A549 (cell line): Measurements from ENCODE around the gene CTIF. TPM values are rescaled to one million over a fixed set of nuclear protein-coding genes. Genes with fewer than 3 reads are reported as not detected.

Experiments used
- ATAC-seq, 2 experiments: fragments of 200-7000 bp in 1 of 2; fragments of >200 bp in 1 of 2; cut with Nextera tagmentation in 1 of 2; cut with Tn5 transposase in 1 of 2; 3 replicates each; pipeline versions ENCODE4 v1.8.0 to v1.9.1; 2018 to 2020; ENCODE audit warnings: mild to moderate bottlenecking in 1 of 2, moderate library complexity in 1 of 2
- CTCF ChIA-PET: fragments of 300-600 bp; sonication (Branson Sonifier 250); formaldehyde crosslinking; extraction: SDS; loops from one replicate; lab custom pipeline; 2021; ENCODE audit warnings: antibody characterized with exemption, inconsistent platforms; lab: Yijun Ruan, JAX
- POLR2A ChIA-PET: fragments of 350-600 bp; formaldehyde crosslinking; extraction: SDS; loops from one replicate; lab custom pipeline; 2021; ENCODE audit warnings: antibody characterized with exemption, inconsistent platforms; lab: Yijun Ruan, JAX
- DNase-seq, 2 experiments: peaks; one replicate each; pipeline versions ENCODE4 v3.0.0 to v3.0.0-alpha.2; 2011 to 2016; ENCODE audit warnings: low read depth in 1 of 2, low spot score in 1 of 2
- FAIRE-seq: peaks from 2 replicates; lab custom pipeline; 2011; peaks lifted over from hg19 to GRCh38; lab: Jason Lieb, UNC
- H3K27ac ChIP-seq, 2 experiments: fragments of >200 bp; sonication (Bioruptor Twin); formaldehyde crosslinking; 3 replicates each; pipeline ENCODE4 v1.5.1; 2016 to 2017
- H3K4me1 ChIP-seq: fragments of >200 bp; sonication (Bioruptor Twin); formaldehyde crosslinking; 3 replicates; pipeline ENCODE4 v1.6.1; 2016
- H3K4me2 ChIP-seq: fragments of >200 bp; sonication (Bioruptor Twin); formaldehyde crosslinking; 3 replicates; pipeline ENCODE4 v1.6.1; 2016
- H3K4me3 ChIP-seq: fragments of >200 bp; sonication (Bioruptor Twin); formaldehyde crosslinking; 3 replicates; pipeline ENCODE4 v1.5.1; 2016
- H3K9me3 ChIP-seq: fragments of >200 bp; sonication (Bioruptor Twin); formaldehyde crosslinking; 3 replicates; pipeline ENCODE4 v1.6.1; 2016
- BHLHE40 ChIP-seq: IDR thresholded peaks from 2 replicates; pipeline ENCODE4 v1.6.1; 2012; ENCODE audit warnings: low read depth, low read length, inconsistent platforms
- CBX2 ChIP-seq: fragments of 200-600 bp; sonication (generic); IDR thresholded peaks from 2 replicates; pipeline ENCODE4 v1.6.1; 2016; ENCODE audit warnings: low read depth, mild to moderate bottlenecking, borderline replicate concordance
- CEBPB ChIP-seq, 2 experiments: fragments of >200 bp in 1 of 2; sonication (Bioruptor Twin) in 1 of 2; formaldehyde crosslinking in 1 of 2; IDR thresholded peaks; 2 replicates each; pipeline ENCODE4 v1.6.1; 2012 to 2016
- CHD2 ChIP-seq: fragments of 150-350 bp; IDR thresholded peaks from 2 replicates; pipeline ENCODE4 v1.6.1; 2014; ENCODE audit warnings: low read length; ENCODE audit not compliant: partially characterized antibody
- EHF ChIP-seq: fragments of 250-450 bp; sonication (Bioruptor Pico); IDR thresholded peaks from 2 replicates; pipeline ENCODE4 v1.5.0; 2020; ENCODE audit warnings: mild to moderate bottlenecking
- EP300 ChIP-seq, 2 experiments: fragments of >200 bp; sonication (Bioruptor Twin); formaldehyde crosslinking; IDR thresholded peaks; 2 replicates in 1 of 2; 3 replicates in 1 of 2; pipeline ENCODE4 v1.6.1; 2016 to 2017
- FOSB ChIP-seq: fragments of 250-450 bp; sonication (Bioruptor Pico); IDR thresholded peaks from 2 replicates; pipeline ENCODE4 v1.5.0; 2020; ENCODE audit warnings: mild to moderate bottlenecking, moderate library complexity
- FOXS1 ChIP-seq: fragments of 250-450 bp; sonication (Bioruptor Pico); IDR thresholded peaks from 2 replicates; pipeline ENCODE4 v1.5.0; 2020; ENCODE audit warnings: mild to moderate bottlenecking, moderate library complexity
- GATA3 ChIP-seq: IDR thresholded peaks from 2 replicates; pipeline ENCODE4 v1.6.1; 2012; ENCODE audit warnings: borderline replicate concordance
- HEYL ChIP-seq: fragments of 250-450 bp; sonication (Bioruptor Pico); IDR thresholded peaks from 2 replicates; pipeline ENCODE4 v1.8.0; 2021; ENCODE audit warnings: mild to moderate bottlenecking, moderate library complexity
- HOXB5 ChIP-seq: fragments of 250-450 bp; sonication (Bioruptor Pico); IDR thresholded peaks from 2 replicates; pipeline ENCODE4 v1.5.0; 2020; ENCODE audit warnings: mild to moderate bottlenecking, moderate library complexity
- KDM5A ChIP-seq: fragments of 200-600 bp; sonication (generic); IDR thresholded peaks from 2 replicates; pipeline ENCODE4 v1.6.1; 2016; ENCODE audit warnings: antibody characterized with exemption, mild to moderate bottlenecking
- NPAS2 ChIP-seq: fragments of 250-450 bp; sonication (Bioruptor Pico); IDR thresholded peaks from 2 replicates; pipeline ENCODE4 v1.8.0; 2022; ENCODE audit warnings: mild to moderate bottlenecking, moderate library complexity, borderline replicate concordance
- PHF8 ChIP-seq: fragments of 200-600 bp; sonication (generic); IDR thresholded peaks from 2 replicates; pipeline ENCODE4 v1.6.1; 2016; ENCODE audit warnings: low read depth, mild to moderate bottlenecking, antibody characterized with exemption, moderate library complexity, borderline replicate concordance
- POLR2AphosphoS2 ChIP-seq: conservative IDR thresholded peaks from 2 replicates; pipeline ENCODE4 v1.6.1; 2012; ENCODE audit warnings: low read length, improper control_type of control experiment, inconsistent platforms
- RCOR1 ChIP-seq: fragments of 150-350 bp; IDR thresholded peaks from 2 replicates; pipeline ENCODE4 v1.6.1; 2014; ENCODE audit warnings: antibody characterized with exemption, low read length, low read depth
- RFX5 ChIP-seq: fragments of 450-650 bp; IDR thresholded peaks from 2 replicates; pipeline ENCODE4 v1.7.1; 2014; ENCODE audit warnings: antibody characterized with exemption, mild to moderate bottlenecking, moderate library complexity
- TFCP2L1 ChIP-seq: fragments of 250-450 bp; sonication (Bioruptor Pico); IDR thresholded peaks from 2 replicates; pipeline ENCODE4 v1.5.0; 2021; ENCODE audit warnings: mild to moderate bottlenecking
- ZC3H11A ChIP-seq: fragments of 450-650 bp; IDR thresholded peaks from 2 replicates; pipeline ENCODE4 v1.6.1; 2014; ENCODE audit warnings: antibody characterized with exemption, mild to moderate bottlenecking
- WGBS: methylation state at CpG from one replicate; pipeline ENCODE4 v1.1.6; 2017; ENCODE audit errors: missing lambda C conversion rate; 5-methylcytosine and 5-hydroxymethylcytosine counted together
- polyA plus RNA-seq, 4 experiments: library from polyadenylated mRNA; depleted of rRNA in 3 of 4; stranded (reverse); fragments of >200 nt; fragmentation: RNase III in 1 of 4; extraction: RNeasy Plus Mini Kit Qiagen cat#74134 plus additional on column Dnase treatment in 1 of 4; gene quantifications; 2 replicates in 3 of 4; 3 replicates in 1 of 4; pipeline ENCODE4 v1.2.3, GENCODE V29; 2011 to 2017
- TF ChIP-seq, protein P1 (sequence below): fragments of 250-450 bp; sonication (Bioruptor Pico); IDR thresholded peaks from 2 replicates; pipeline ENCODE4 v1.5.0; 2020; ENCODE audit warnings: low read depth, mild to moderate bottlenecking, moderate library complexity
- TF ChIP-seq, protein P2 (sequence below): fragments of >200 bp; sonication (Bioruptor Twin); formaldehyde crosslinking; IDR thresholded peaks from 2 replicates; pipeline ENCODE4 v1.6.1; 2016
- TF ChIP-seq, protein P3 (sequence below): IDR thresholded peaks from 2 replicates; pipeline ENCODE4 v1.6.1; 2012; ENCODE audit warnings: low read depth, borderline replicate concordance
- TF ChIP-seq, protein P4 (sequence below): fragments of >200 bp; sonication (Bioruptor Twin); formaldehyde crosslinking; IDR thresholded peaks from 3 replicates; pipeline ENCODE4 v1.5.1; 2016

CTIF gene
- polyA plus RNA-seq, 2 of the 4 experiments (the other 2 are of a cell fraction): 17.0 to 24.7 TPM

DNA sequence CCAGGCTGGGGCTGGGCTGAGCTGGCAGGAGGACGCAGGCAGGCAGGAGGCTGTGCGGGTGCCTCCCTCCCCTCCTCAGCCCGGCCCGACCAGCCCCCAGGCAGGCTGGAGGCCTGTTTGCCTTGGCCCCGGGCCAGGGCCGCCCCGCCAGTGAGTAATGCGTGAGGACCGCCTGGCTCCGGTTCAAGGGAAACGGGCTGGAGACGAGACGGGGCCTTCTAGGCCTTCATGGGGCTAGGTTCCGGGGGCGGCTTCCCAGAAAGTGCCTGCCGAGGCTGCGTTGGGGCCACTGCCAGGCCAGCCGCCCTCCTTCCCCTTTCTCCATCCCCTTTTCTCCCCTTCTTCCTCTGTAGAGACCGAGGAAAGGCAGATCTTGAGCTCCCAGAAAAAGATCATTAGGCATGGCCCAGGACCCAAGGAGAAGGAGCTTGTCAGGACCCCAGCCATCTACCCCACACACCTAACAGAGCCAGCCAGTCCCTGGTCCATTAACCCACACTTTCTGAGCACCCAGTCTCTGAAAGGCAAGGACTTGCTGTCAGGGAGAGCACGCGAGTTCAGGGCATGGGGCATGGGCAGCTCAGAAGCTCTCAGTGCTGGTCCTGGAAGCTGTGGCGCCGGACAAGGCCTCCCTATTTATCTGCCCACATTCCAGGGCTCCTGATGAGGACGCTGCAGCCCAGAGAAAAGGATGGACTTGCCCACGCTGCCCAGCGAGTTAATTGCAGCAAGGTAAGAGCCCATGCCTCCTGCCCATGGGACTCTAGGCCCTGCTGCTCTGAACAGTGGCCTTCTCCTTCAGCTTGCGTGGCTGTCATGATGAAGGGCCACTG is 363.4 kb downstream of the CTIF start (continued):
- no peak for TF ChIP-seq POLR2AphosphoS2
- TF ChIP-seq BHLHE40: no peak
- TF ChIP-seq CBX2: no peak
- TF ChIP-seq FOXS1 (CRISPR knock-in tag): peak; percentile 84; the same call in 1 of the 2 replicates
- peak; percentile 45 to 60; a peak in 2 of 5 replicates for TF ChIP-seq EP300 (IDR thresholded peaks at IDR 0.05)
- no peak for TF ChIP-seq RCOR1

DNA sequence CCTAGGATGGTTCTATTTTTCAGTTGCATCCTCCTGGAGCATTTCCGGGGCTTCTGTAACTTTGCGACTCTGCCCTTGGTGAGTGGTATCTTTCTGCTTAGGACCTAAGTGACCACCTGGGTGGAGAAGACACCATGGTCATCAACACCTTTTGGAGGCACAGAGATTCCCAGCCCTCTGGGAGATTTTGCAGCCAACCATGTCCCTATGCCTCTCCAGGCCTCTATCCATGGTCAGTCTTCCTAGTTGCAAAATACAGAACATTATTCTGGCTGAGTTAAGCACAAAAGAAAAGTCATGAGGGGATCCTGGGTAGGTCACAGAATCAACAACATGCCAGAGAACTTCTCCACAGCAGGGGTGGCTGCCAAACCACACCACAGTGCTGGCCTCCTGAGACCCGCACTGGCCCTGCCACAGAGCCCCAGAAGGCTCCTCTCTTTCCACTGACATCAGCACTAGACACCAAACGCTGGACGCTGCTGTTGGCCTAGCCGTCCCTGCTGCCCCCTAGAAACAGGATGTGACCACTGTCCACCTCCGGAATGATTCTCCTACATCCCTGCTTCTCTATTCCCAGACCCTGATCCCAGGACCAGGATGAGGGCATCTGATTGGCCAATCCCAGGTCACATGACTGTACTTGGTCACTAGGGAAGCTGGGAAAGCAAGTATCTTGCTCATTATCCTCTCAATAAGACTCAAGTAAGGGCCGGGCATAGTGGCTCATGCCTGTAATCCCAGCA is 364.2 kb downstream of the CTIF start:
- DNase-seq (no peak), FAIRE-seq (no peak)
- Histone ChIP-seq H3K4me2 (peak overlapping the region; percentile 69; the same call in 2 of the 3 replicates), H3K9me3 (peaks cover 17% of the 10 kb centered on the region), H3K4me3 (no peak overlapping the region), H3K4me1 (peaks cover 23% of the 10 kb centered on the region)
- POLR2A ChIA-PET: interaction anchor here (0.7 to 1.0 kb wide), 2 partner anchors 27 to 49 kb away, joined by 3 to 4 read pairs; no protein-coding TSS in a partner anchor
- TF ChIP-seq, protein P1, sequence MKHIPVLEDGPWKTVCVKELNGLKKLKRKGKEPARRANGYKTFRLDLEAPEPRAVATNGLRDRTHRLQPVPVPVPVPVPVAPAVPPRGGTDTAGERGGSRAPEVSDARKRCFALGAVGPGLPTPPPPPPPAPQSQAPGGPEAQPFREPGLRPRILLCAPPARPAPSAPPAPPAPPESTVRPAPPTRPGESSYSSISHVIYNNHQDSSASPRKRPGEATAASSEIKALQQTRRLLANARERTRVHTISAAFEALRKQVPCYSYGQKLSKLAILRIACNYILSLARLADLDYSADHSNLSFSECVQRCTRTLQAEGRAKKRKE (CRISPR knock-in tag): no peak
- TF ChIP-seq, protein P2, sequence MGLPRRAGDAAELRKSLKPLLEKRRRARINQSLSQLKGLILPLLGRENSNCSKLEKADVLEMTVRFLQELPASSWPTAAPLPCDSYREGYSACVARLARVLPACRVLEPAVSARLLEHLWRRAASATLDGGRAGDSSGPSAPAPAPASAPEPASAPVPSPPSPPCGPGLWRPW: no peak
- no peak for TF ChIP-seq GATA3
- TF ChIP-seq, all 56 proteins: peak for 0
- WGBS: 95% methylated on average over 8 of the region's 8 CpGs
- no peak for ATAC-seq
- CTCF ChIA-PET: no interaction called here
- peak overlapping the region; percentile 93 to 95 for H3K27ac ChIP-seq

DNA sequence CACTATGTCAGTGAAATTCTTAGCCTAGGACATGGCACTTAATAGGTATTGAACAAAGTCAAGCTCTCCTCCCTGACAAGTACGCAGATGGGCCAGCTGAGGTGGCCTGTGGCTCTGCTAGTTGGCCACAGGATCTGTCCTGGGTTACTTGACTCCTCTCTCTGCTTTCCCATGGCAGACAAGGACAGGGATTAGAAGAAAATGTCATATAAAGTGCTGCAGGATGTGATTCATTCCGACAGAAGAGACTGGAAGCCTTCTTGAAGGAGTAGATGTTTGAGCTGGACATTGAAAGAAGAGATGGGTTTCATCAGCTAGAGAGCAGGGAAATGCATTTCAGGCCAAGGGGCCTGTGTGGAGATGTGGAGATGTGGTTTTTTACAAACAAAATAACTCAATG is 365.3 kb downstream of the CTIF start:
- no peak for TF ChIP-seq CHD2
- TF ChIP-seq, protein P2: no peak
- no peak for TF ChIP-seq CEBPB (IDR thresholded peaks at IDR 0.05)
- no peak for TF ChIP-seq PHF8
- TF ChIP-seq, protein P3, sequence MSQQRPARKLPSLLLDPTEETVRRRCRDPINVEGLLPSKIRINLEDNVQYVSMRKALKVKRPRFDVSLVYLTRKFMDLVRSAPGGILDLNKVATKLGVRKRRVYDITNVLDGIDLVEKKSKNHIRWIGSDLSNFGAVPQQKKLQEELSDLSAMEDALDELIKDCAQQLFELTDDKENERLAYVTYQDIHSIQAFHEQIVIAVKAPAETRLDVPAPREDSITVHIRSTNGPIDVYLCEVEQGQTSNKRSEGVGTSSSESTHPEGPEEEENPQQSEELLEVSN: no peak
- no peak for TF ChIP-seq HOXB5 (CRISPR knock-in tag)
- no peak for TF ChIP-seq EHF (CRISPR knock-in tag)
- TF ChIP-seq, protein P4, sequence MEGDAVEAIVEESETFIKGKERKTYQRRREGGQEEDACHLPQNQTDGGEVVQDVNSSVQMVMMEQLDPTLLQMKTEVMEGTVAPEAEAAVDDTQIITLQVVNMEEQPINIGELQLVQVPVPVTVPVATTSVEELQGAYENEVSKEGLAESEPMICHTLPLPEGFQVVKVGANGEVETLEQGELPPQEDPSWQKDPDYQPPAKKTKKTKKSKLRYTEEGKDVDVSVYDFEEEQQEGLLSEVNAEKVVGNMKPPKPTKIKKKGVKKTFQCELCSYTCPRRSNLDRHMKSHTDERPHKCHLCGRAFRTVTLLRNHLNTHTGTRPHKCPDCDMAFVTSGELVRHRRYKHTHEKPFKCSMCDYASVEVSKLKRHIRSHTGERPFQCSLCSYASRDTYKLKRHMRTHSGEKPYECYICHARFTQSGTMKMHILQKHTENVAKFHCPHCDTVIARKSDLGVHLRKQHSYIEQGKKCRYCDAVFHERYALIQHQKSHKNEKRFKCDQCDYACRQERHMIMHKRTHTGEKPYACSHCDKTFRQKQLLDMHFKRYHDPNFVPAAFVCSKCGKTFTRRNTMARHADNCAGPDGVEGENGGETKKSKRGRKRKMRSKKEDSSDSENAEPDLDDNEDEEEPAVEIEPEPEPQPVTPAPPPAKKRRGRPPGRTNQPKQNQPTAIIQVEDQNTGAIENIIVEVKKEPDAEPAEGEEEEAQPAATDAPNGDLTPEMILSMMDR: no peak
- TF ChIP-seq FOSB: no peak
- TF ChIP-seq NPAS2: no peak
- TF ChIP-seq KDM5A: no peak
- TF ChIP-seq RFX5: no peak
- no peak for TF ChIP-seq ZC3H11A
- no peak for TF ChIP-seq TFCP2L1
- no peak for TF ChIP-seq HEYL (CRISPR knock-in tag)

More for the DNA sequence above, 365.3 kb downstream of the CTIF start:
- no peak for ATAC-seq
- 90% methylated on average over 2 of the region's 2 CpGs for WGBS
- no peak overlapping the region for H3K4me2 ChIP-seq
- POLR2A ChIA-PET: no interaction called here
- no peak for FAIRE-seq
- CTCF ChIA-PET: no interaction called here
- peak overlapping the region in 1 of 2 experiments; percentile 95; a peak in 2 of 6 replicates for H3K27ac ChIP-seq
- H3K9me3 ChIP-seq: peaks cover 17% of the 10 kb centered on the region
- peaks cover 23% of the 10 kb centered on the region for H3K4me1 ChIP-seq
- DNase-seq: no peak
- no peak overlapping the region for H3K4me3 ChIP-seq
